Breast epithelium (tissue), 4 donors: ENCODE measurements around the gene SLC39A6. TPM values are rescaled to one million over a fixed set of nuclear protein-coding genes. Genes with fewer than 3 reads are reported as not detected.
"Not testable (repeated sequence)": the region's sequence is repeated elsewhere in the genome, so short reads cannot be mapped to it uniquely, and the experiment has no call there.

Source experiments
- DNase-seq, 2 donors: peaks; one replicate each; pipeline ENCODE4 v3.0.0-alpha.2; 2019; ENCODE audit warnings: low spot score in 2 of 2
- H3K27ac ChIP-seq, 2 donors: fragments of 200-600 bp; sonication (generic) in 1 of 2; one replicate each; pipeline ENCODE4 v1.5.1; 2016 to 2019; ENCODE audit warnings: mild to moderate bottlenecking in 1 of 2
- H3K27me3 ChIP-seq, 2 donors: fragments of 200-600 bp; sonication (generic) in 1 of 2; one replicate each; pipeline versions ENCODE4 v1.5.1 to v1.6.0; 2017 to 2019; ENCODE audit warnings: control low read depth in 1 of 2, mild to moderate bottlenecking in 1 of 2
- H3K36me3 ChIP-seq: fragments of 200-600 bp; one replicate; pipeline ENCODE4 v1.5.1; 2019
- H3K4me1 ChIP-seq, 2 donors: fragments of 200-600 bp; sonication (generic); one replicate each; pipeline ENCODE4 v1.5.1; 2016 to 2019; ENCODE audit warnings: control low read depth in 1 of 2
- H3K4me3 ChIP-seq, 3 donors: fragments of 200-600 bp; sonication (generic); 1 replicate in 2 of 3; 2 replicates in 1 of 3; pipeline ENCODE4 v1.5.1; 2016 to 2019; ENCODE audit warnings: mild to moderate bottlenecking in 3 of 3, moderate library complexity in 2 of 3
- H3K9me3 ChIP-seq, 2 donors: fragments of 200-600 bp; sonication (generic) in 1 of 2; one replicate each; pipeline ENCODE4 v1.5.1; 2016 to 2019; ENCODE audit warnings: control low read depth in 1 of 2
- POLR2A ChIP-seq: fragments of 450-650 bp; IDR thresholded peaks from one replicate; pipeline ENCODE4 v1.6.1; 2016; ENCODE audit warnings: antibody characterized with exemption, mild to moderate bottlenecking, moderate library complexity
- POLR2AphosphoS5 ChIP-seq, 3 donors: sonication (generic); formaldehyde crosslinking; IDR thresholded peaks; one replicate each; pipeline ENCODE4 v1.6.1; 2017; ENCODE audit warnings: antibody characterized with exemption in 3 of 3
- intact Hi-C: fragments of 100-400 bp; cut with DNase I; formaldehyde crosslinking; loops from one replicate; pipeline ENCODE4 v1.15.1; 2023; ENCODE audit warnings: low total_unique reads
- total RNA-seq, 3 donors: library from RNA; depleted of rRNA; stranded (reverse); fragments of >200 nt; gene quantifications; one replicate each; pipeline ENCODE4 v1.1.0, GENCODE V29; 2016
- TF ChIP-seq, protein P1 (sequence below), 3 donors: fragments of 450-650 bp; IDR thresholded peaks; one replicate each; pipeline ENCODE4 v1.5.1; 2016 to 2017; ENCODE audit warnings: antibody characterized with exemption in 3 of 3, mild to moderate bottlenecking in 3 of 3, moderate library complexity in 3 of 3

Gene SLC39A6
- total RNA-seq, 3 donors from 2014 or later: 44.8 to 502 (median 235) TPM

DNA sequence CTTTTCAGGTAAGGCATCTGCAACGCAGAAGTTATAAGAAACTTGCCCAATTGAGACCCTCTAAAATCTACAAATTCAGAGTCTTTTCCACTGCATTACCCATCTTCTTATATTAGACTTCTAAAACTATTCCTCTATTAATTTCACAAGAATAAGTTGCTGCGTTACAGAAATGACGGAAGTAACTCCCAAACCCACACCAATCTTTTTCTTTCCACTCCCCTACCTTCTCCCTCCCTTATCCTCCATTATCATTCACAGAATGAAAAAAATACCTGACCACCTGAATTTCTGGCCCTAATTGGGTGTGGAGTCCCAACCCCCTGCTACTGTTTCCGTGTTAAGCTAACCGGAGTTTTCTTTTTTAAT lies 62.5 kb downstream of the SLC39A6 start:
- Histone ChIP-seq H3K4me3 (peak overlapping the region; percentile 83 to 96 (median 88)), H3K27me3 (no peaks in the 10 kb centered on the region), H3K9me3 (no peaks in the 10 kb centered on the region), H3K36me3 (no peaks in the 10 kb centered on the region), H3K4me1 (no peaks in the 10 kb centered on the region), H3K27ac (peak overlapping the region; percentile 93 to 98)
- no peak for DNase-seq
- intact Hi-C loops: no loop called here
- no peak for TF ChIP-seq POLR2A
- TF ChIP-seq, protein P1, sequence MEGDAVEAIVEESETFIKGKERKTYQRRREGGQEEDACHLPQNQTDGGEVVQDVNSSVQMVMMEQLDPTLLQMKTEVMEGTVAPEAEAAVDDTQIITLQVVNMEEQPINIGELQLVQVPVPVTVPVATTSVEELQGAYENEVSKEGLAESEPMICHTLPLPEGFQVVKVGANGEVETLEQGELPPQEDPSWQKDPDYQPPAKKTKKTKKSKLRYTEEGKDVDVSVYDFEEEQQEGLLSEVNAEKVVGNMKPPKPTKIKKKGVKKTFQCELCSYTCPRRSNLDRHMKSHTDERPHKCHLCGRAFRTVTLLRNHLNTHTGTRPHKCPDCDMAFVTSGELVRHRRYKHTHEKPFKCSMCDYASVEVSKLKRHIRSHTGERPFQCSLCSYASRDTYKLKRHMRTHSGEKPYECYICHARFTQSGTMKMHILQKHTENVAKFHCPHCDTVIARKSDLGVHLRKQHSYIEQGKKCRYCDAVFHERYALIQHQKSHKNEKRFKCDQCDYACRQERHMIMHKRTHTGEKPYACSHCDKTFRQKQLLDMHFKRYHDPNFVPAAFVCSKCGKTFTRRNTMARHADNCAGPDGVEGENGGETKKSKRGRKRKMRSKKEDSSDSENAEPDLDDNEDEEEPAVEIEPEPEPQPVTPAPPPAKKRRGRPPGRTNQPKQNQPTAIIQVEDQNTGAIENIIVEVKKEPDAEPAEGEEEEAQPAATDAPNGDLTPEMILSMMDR (IDR thresholded peaks at IDR 0.05): no peak
- no peak for TF ChIP-seq POLR2AphosphoS5 (IDR thresholded peaks at IDR 0.05)

DNA sequence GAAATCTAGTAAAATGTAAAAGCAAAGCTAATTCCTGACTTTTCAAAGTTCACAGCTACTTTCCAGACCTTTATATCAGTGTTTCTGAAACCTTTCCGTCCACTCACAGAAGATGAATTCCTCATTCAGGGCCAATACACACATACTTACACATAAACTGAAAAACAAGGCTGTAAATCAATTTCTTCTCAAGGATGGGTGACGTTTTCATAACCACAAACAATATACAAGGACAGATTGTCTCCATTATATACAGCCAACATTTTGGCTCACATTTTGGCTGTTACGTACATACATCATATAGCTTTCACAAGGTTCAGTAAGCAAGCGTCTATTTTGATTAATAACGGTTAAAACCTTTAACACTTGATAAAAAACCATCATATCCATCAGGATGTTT lies 63.1 kb downstream of the SLC39A6 start:
- Histone ChIP-seq H3K36me3 (no peaks in the 10 kb centered on the region), H3K27ac (no peak overlapping the region), H3K9me3 (no peaks in the 10 kb centered on the region), H3K4me3 (peak overlapping the region in 2 of 3 donors; percentile 88 to 96), H3K4me1 (no peaks in the 10 kb centered on the region), H3K27me3 (no peaks in the 10 kb centered on the region)
- no peak for DNase-seq
- no peak for TF ChIP-seq POLR2A
- intact Hi-C loops: no loop called here

DNA sequence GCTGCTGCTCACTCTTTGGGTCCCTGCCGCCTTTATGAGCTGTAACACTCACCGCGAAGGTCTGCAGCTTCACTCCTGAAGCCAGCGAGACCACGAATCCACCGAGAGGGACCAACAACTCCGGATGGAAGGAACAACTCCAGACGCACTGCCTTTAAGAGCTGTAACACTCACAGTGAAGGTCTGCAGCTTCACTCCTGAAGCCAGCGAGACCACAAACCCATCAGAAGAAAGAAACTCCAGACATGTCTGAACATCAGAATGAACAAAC lies 64.4 kb downstream of the SLC39A6 start:
- H3K9me3 ChIP-seq, H3K4me1 ChIP-seq, intact Hi-C loops, H3K27me3 ChIP-seq, H3K4me3 ChIP-seq, H3K27ac ChIP-seq, H3K36me3 ChIP-seq, DNase-seq: not testable (repeated sequence)

DNA sequence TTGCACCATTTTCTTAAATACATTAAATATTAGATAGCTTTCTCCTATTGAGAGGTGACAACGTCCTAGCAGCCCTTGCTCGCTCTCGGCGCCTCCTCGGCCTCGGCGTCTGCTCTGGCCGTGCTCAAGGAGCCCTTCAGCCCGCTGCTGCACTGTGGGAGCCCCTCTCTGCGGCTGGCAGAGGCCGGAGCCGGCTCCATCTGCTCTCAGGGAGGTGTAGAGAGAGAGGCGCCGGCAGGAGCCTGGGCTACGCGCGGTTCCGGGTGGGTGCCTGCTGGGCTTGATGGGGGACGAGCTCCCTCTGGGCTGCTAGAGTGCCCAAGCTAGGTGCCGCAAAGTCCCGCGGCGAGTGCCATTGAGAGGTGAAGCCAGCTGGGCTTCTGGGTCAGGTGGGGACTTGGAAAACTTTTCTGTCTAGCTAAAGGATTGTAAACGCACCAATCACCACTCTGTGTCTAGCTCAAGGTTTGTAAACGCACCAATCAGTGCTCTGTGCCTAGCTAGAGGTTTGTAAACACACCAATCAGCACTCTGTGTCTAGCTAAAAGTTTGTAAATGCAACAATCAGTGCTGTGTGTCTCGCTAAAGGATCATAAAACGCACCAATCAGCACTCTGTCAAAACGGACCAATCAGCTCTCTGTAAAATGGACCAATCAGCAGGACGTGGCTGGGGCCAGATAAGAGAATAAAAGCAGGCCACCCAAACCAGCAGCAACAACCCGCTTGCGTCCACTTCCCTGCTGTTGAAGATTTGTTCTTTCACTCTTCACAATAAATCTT lies 64.9 kb downstream of the SLC39A6 start:
- H3K27me3 ChIP-seq: no peaks in the 10 kb centered on the region
- no peak overlapping the region for H3K4me3 ChIP-seq
- no peak overlapping the region for H3K27ac ChIP-seq
- DNase-seq: no peak
- no peaks in the 10 kb centered on the region for H3K9me3 ChIP-seq
- intact Hi-C loops: no loop called here
- H3K4me1 ChIP-seq: no peaks in the 10 kb centered on the region
- TF ChIP-seq POLR2AphosphoS5 (IDR thresholded peaks at IDR 0.05) (no peak), POLR2A (no peak)
- TF ChIP-seq, protein P1 (IDR thresholded peaks at IDR 0.05): no peak
- no peaks in the 10 kb centered on the region for H3K36me3 ChIP-seq

DNA sequence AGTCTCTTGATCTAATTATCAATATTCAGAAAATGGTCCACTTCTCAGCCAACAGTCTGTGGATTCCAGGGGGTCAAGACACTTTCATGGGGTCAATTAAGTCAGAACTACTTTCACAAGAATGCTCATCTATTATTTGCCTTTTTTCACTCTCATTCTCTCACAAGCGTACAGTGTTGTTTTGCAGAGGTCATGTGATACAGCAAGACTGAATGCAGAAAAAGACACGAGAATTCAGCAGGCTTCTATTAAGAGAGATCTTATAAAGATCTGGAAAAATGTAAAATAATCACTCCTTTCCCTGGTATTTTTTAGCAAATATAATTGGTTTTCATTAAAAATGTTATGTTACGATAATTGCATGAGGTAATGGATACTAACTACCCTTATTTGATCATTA lies 70.5 kb downstream of the SLC39A6 start:
- H3K4me3 ChIP-seq: no peak overlapping the region
- TF ChIP-seq POLR2AphosphoS5 (IDR thresholded peaks at IDR 0.05) (no peak), POLR2A (no peak)
- TF ChIP-seq, protein P1 (IDR thresholded peaks at IDR 0.05): no peak
- intact Hi-C loops: no loop called here
- H3K4me1 ChIP-seq: no peaks in the 10 kb centered on the region
- no peaks in the 10 kb centered on the region for H3K27me3 ChIP-seq
- DNase-seq: no peak
- H3K9me3 ChIP-seq: no peaks in the 10 kb centered on the region
- H3K36me3 ChIP-seq: no peaks in the 10 kb centered on the region
- no peak overlapping the region for H3K27ac ChIP-seq

Other genes with a start within 250 kb of the SLC39A6 start
- gene RPRD1A, start 61.8 kb downstream of the SLC39A6 start, total RNA-seq: 10 to 100 TPM; 51.5 to 76.8 (median 59.3) TPM
- 100 to 1,000 TPM in 2 of 3 donors, 10 to 100 TPM in 1; 66.9 to 165 (median 139) TPM for gene ELP2, start 559 bp upstream of the SLC39A6 start, total RNA-seq
- 1 to 10 TPM; 5.2 to 9.7 (median 9.1) TPM for gene MOCOS, start 58.2 kb upstream of the SLC39A6 start, total RNA-seq
- gene FHOD3, start 168.4 kb upstream of the SLC39A6 start, total RNA-seq: 10 to 100 TPM in 2 of 3 donors, 1 to 10 TPM in 1; 1.9 to 13.1 (median 13.0) TPM